Measurements from ENCODE around the gene TTC27.
"Not testable (repeated sequence)": the region's sequence is repeated elsewhere in the genome, so short reads cannot be mapped to it uniquely, and the experiment has no call there.

TTC27 gene

GRCh38 chr2:32812316-32812715 is 184.5 kb downstream of the TTC27 start:
- DNase-seq = no peak

GRCh38 chr2:32820088-32820487 is 192.2 kb downstream of the TTC27 start:
- no peak for DNase-seq

GRCh38 chr2:32820701-32821100 is 192.9 kb downstream of the TTC27 start:
- DNase-seq = no peak

GRCh38 chr2:32824070-32824809 is 196.4 kb downstream of the TTC27 start:
- no peak for DNase-seq

- DNase-seq = no peak
These were observed 197.5 kb downstream of the TTC27 start for GRCh38 chr2:32825291-32825712.

GRCh38 chr2:32830196-32830595 is 202.3 kb downstream of the TTC27 start:
- DNase-seq = no peak

GRCh38 chr2:32832821-32833220 is 205.0 kb downstream of the TTC27 start:
- no peak for DNase-seq

GRCh38 chr2:32833709-32834108 is 205.9 kb downstream of the TTC27 start:
- no peak for DNase-seq

- no peak for DNase-seq
These were observed 207.3 kb downstream of the TTC27 start for GRCh38 chr2:32835148-32835547.

- DNase-seq = no peak
These were observed 209.1 kb downstream of the TTC27 start for GRCh38 chr2:32836933-32837332.

- DNase-seq = no peak
These were observed 210.6 kb downstream of the TTC27 start for GRCh38 chr2:32838418-32838817.

- DNase-seq = no peak
These were observed 211.1 kb downstream of the TTC27 start for GRCh38 chr2:32838949-32839348.

- DNase-seq = no peak
These were observed 214.4 kb downstream of the TTC27 start for GRCh38 chr2:32841931-32842898.

GRCh38 chr2:32843699-32844098 is 215.8 kb downstream of the TTC27 start:
- no peak for DNase-seq

GRCh38 chr2:32844253-32844652 is 216.4 kb downstream of the TTC27 start:
- DNase-seq = no peak

GRCh38 chr2:32846274-32846673 is 218.4 kb downstream of the TTC27 start:
- not testable (repeated sequence) for DNase-seq

- DNase-seq = no peak
These were observed 219.9 kb downstream of the TTC27 start for GRCh38 chr2:32847734-32848133.

- DNase-seq = no peak
These were observed 221.8 kb downstream of the TTC27 start for GRCh38 chr2:32849456-32850194.

GRCh38 chr2:32851777-32852439 is 224.1 kb downstream of the TTC27 start:
- no peak for DNase-seq

GRCh38 chr2:32852856-32853255 is 225.0 kb downstream of the TTC27 start:
- no peak for DNase-seq

- DNase-seq = no peak
These were observed 229.0 kb downstream of the TTC27 start for GRCh38 chr2:32856891-32857290.

- DNase-seq = no peak
These were observed 230.9 kb downstream of the TTC27 start for GRCh38 chr2:32858713-32859112.

GRCh38 chr2:32860385-32860784 is 232.5 kb downstream of the TTC27 start:
- DNase-seq = no peak

Measured in T1000 (cell line).